ENCODE results near the gene AUTS2.

Gene AUTS2

GRCh38 chr7:70450731-70451130 is 852.5 kb downstream of the AUTS2 start:
- H3K9ac ChIP-seq (ENCODE audit: low read depth in 1 of 2, low read length in 2 of 2), result no peak overlapping the region
- no peaks in the 10 kb centered on the region for H3K36me3 ChIP-seq (ENCODE audit: control insufficient read depth in 2 of 2, insufficient read depth in 2 of 2, low read length in 2 of 2)
- no peaks in the 10 kb centered on the region for H3K4me1 ChIP-seq (ENCODE audit: control insufficient read depth in 2 of 2, insufficient read depth in 2 of 2, low read length in 2 of 2)
- H3K9me3 ChIP-seq (ENCODE audit: control insufficient read depth in 2 of 2, low read length in 2 of 2), result no peaks in the 10 kb centered on the region
- no peaks in the 10 kb centered on the region for H3K27me3 ChIP-seq (ENCODE audit: control insufficient read depth in 2 of 2, insufficient read depth in 2 of 2, low read length in 2 of 2)
- no peak overlapping the region for H3K27ac ChIP-seq (ENCODE audit: low read depth in 2 of 2, low read length in 2 of 2)
- no peak overlapping the region for H3K4me3 ChIP-seq (ENCODE audit: low read length in 2 of 2)

GRCh38 chr7:70455925-70456324 is 857.6 kb downstream of the AUTS2 start:
- Histone ChIP-seq H3K27me3 (ENCODE audit: control insufficient read depth in 2 of 2, insufficient read depth in 2 of 2, low read length in 2 of 2) (no peaks in the 10 kb centered on the region), H3K27ac (ENCODE audit: low read depth in 2 of 2, low read length in 2 of 2) (no peak overlapping the region), H3K4me3 (ENCODE audit: low read length in 2 of 2) (no peak overlapping the region), H3K4me1 (ENCODE audit: control insufficient read depth in 2 of 2, insufficient read depth in 2 of 2, low read length in 2 of 2) (no peaks in the 10 kb centered on the region), H3K36me3 (ENCODE audit: control insufficient read depth in 2 of 2, insufficient read depth in 2 of 2, low read length in 2 of 2) (no peaks in the 10 kb centered on the region), H3K9ac (ENCODE audit: low read depth in 1 of 2, low read length in 2 of 2) (no peak overlapping the region), H3K9me3 (ENCODE audit: control insufficient read depth in 2 of 2, low read length in 2 of 2) (no peaks in the 10 kb centered on the region)

GRCh38 chr7:70456719-70457118 is 858.4 kb downstream of the AUTS2 start:
- H3K9me3 ChIP-seq (ENCODE audit: control insufficient read depth in 2 of 2, low read length in 2 of 2), result no peaks in the 10 kb centered on the region
- H3K27ac ChIP-seq (ENCODE audit: low read depth in 2 of 2, low read length in 2 of 2), result no peak overlapping the region
- H3K4me3 ChIP-seq (ENCODE audit: low read length in 2 of 2), result no peak overlapping the region
- H3K4me1 ChIP-seq (ENCODE audit: control insufficient read depth in 2 of 2, insufficient read depth in 2 of 2, low read length in 2 of 2), result no peaks in the 10 kb centered on the region
- no peaks in the 10 kb centered on the region for H3K27me3 ChIP-seq (ENCODE audit: control insufficient read depth in 2 of 2, insufficient read depth in 2 of 2, low read length in 2 of 2)
- no peaks in the 10 kb centered on the region for H3K36me3 ChIP-seq (ENCODE audit: control insufficient read depth in 2 of 2, insufficient read depth in 2 of 2, low read length in 2 of 2)
- no peak overlapping the region for H3K9ac ChIP-seq (ENCODE audit: low read depth in 1 of 2, low read length in 2 of 2)

GRCh38 chr7:70457482-70457881 is 859.2 kb downstream of the AUTS2 start:
- no peaks in the 10 kb centered on the region for H3K4me1 ChIP-seq (ENCODE audit: control insufficient read depth in 2 of 2, insufficient read depth in 2 of 2, low read length in 2 of 2)
- no peak overlapping the region for H3K9ac ChIP-seq (ENCODE audit: low read depth in 1 of 2, low read length in 2 of 2)
- no peaks in the 10 kb centered on the region for H3K27me3 ChIP-seq (ENCODE audit: control insufficient read depth in 2 of 2, insufficient read depth in 2 of 2, low read length in 2 of 2)
- no peaks in the 10 kb centered on the region for H3K36me3 ChIP-seq (ENCODE audit: control insufficient read depth in 2 of 2, insufficient read depth in 2 of 2, low read length in 2 of 2)
- H3K4me3 ChIP-seq (ENCODE audit: low read length in 2 of 2), result no peak overlapping the region
- H3K27ac ChIP-seq (ENCODE audit: low read depth in 2 of 2, low read length in 2 of 2), result no peak overlapping the region
- no peaks in the 10 kb centered on the region for H3K9me3 ChIP-seq (ENCODE audit: control insufficient read depth in 2 of 2, low read length in 2 of 2)

- no peak overlapping the region for H3K27ac ChIP-seq (ENCODE audit: low read depth in 2 of 2, low read length in 2 of 2)
Observed at GRCh38 chr7:70457883-70458680, 859.8 kb downstream of the AUTS2 start.

GRCh38 chr7:70458745-70459144 is 860.5 kb downstream of the AUTS2 start:
- Histone ChIP-seq H3K27ac (ENCODE audit: low read depth in 2 of 2, low read length in 2 of 2) (no peak overlapping the region), H3K9me3 (ENCODE audit: control insufficient read depth in 2 of 2, low read length in 2 of 2) (no peaks in the 10 kb centered on the region), H3K4me3 (ENCODE audit: low read length in 2 of 2) (no peak overlapping the region), H3K9ac (ENCODE audit: low read depth in 1 of 2, low read length in 2 of 2) (no peak overlapping the region), H3K4me1 (ENCODE audit: control insufficient read depth in 2 of 2, insufficient read depth in 2 of 2, low read length in 2 of 2) (peaks cover 0 to 3% of the 10 kb centered on the region in 2 donors), H3K27me3 (ENCODE audit: control insufficient read depth in 2 of 2, insufficient read depth in 2 of 2, low read length in 2 of 2) (no peaks in the 10 kb centered on the region), H3K36me3 (ENCODE audit: control insufficient read depth in 2 of 2, insufficient read depth in 2 of 2, low read length in 2 of 2) (no peaks in the 10 kb centered on the region)

More at GRCh38 chr7:70457883-70458680, 859.8 kb downstream of the AUTS2 start:
- no peaks in the 10 kb centered on the region for H3K27me3 ChIP-seq (ENCODE audit: control insufficient read depth in 2 of 2, insufficient read depth in 2 of 2, low read length in 2 of 2)
- no peaks in the 10 kb centered on the region for H3K4me1 ChIP-seq (ENCODE audit: control insufficient read depth in 2 of 2, insufficient read depth in 2 of 2, low read length in 2 of 2)
- H3K36me3 ChIP-seq (ENCODE audit: control insufficient read depth in 2 of 2, insufficient read depth in 2 of 2, low read length in 2 of 2), result no peaks in the 10 kb centered on the region
- H3K9me3 ChIP-seq (ENCODE audit: control insufficient read depth in 2 of 2, low read length in 2 of 2), result no peaks in the 10 kb centered on the region
- no peak overlapping the region for H3K4me3 ChIP-seq (ENCODE audit: low read length in 2 of 2)
- H3K9ac ChIP-seq (ENCODE audit: low read depth in 1 of 2, low read length in 2 of 2), result no peak overlapping the region

GRCh38 chr7:70459546-70459945 is 861.3 kb downstream of the AUTS2 start:
- H3K36me3 ChIP-seq (ENCODE audit: control insufficient read depth in 2 of 2, insufficient read depth in 2 of 2, low read length in 2 of 2), result no peaks in the 10 kb centered on the region
- no peak overlapping the region for H3K4me3 ChIP-seq (ENCODE audit: low read length in 2 of 2)
- H3K9ac ChIP-seq (ENCODE audit: low read depth in 1 of 2, low read length in 2 of 2), result no peak overlapping the region
- no peak overlapping the region for H3K27ac ChIP-seq (ENCODE audit: low read depth in 2 of 2, low read length in 2 of 2)
- peaks cover 0 to 5% of the 10 kb centered on the region in 2 donors for H3K4me1 ChIP-seq (ENCODE audit: control insufficient read depth in 2 of 2, insufficient read depth in 2 of 2, low read length in 2 of 2)
- H3K27me3 ChIP-seq (ENCODE audit: control insufficient read depth in 2 of 2, insufficient read depth in 2 of 2, low read length in 2 of 2), result no peaks in the 10 kb centered on the region
- H3K9me3 ChIP-seq (ENCODE audit: control insufficient read depth in 2 of 2, low read length in 2 of 2), result no peaks in the 10 kb centered on the region

- no peaks in the 10 kb centered on the region for H3K9me3 ChIP-seq (ENCODE audit: control insufficient read depth in 2 of 2, low read length in 2 of 2)
- H3K4me1 ChIP-seq (ENCODE audit: control insufficient read depth in 2 of 2, insufficient read depth in 2 of 2, low read length in 2 of 2), result peaks cover 0 to 5% of the 10 kb centered on the region in 2 donors
- no peak overlapping the region for H3K4me3 ChIP-seq (ENCODE audit: low read length in 2 of 2)
- no peaks in the 10 kb centered on the region for H3K36me3 ChIP-seq (ENCODE audit: control insufficient read depth in 2 of 2, insufficient read depth in 2 of 2, low read length in 2 of 2)
- H3K27ac ChIP-seq (ENCODE audit: low read depth in 2 of 2, low read length in 2 of 2), result no peak overlapping the region
- no peak overlapping the region for H3K9ac ChIP-seq (ENCODE audit: low read depth in 1 of 2, low read length in 2 of 2)
- H3K27me3 ChIP-seq (ENCODE audit: control insufficient read depth in 2 of 2, insufficient read depth in 2 of 2, low read length in 2 of 2), result no peaks in the 10 kb centered on the region
Observed at GRCh38 chr7:70460071-70460470, 861.8 kb downstream of the AUTS2 start.

- Histone ChIP-seq H3K9me3 (ENCODE audit: control insufficient read depth in 2 of 2, low read length in 2 of 2) (no peaks in the 10 kb centered on the region), H3K27ac (ENCODE audit: low read depth in 2 of 2, low read length in 2 of 2) (no peak overlapping the region), H3K9ac (ENCODE audit: low read depth in 1 of 2, low read length in 2 of 2) (no peak overlapping the region), H3K27me3 (ENCODE audit: control insufficient read depth in 2 of 2, insufficient read depth in 2 of 2, low read length in 2 of 2) (no peaks in the 10 kb centered on the region), H3K36me3 (ENCODE audit: control insufficient read depth in 2 of 2, insufficient read depth in 2 of 2, low read length in 2 of 2) (no peaks in the 10 kb centered on the region), H3K4me3 (ENCODE audit: low read length in 2 of 2) (no peak overlapping the region), H3K4me1 (ENCODE audit: control insufficient read depth in 2 of 2, insufficient read depth in 2 of 2, low read length in 2 of 2) (peaks cover 0 to 5% of the 10 kb centered on the region in 2 donors)
Observed at GRCh38 chr7:70460562-70460961, 862.3 kb downstream of the AUTS2 start.

GRCh38 chr7:70463352-70463938 is 865.2 kb downstream of the AUTS2 start:
- Histone ChIP-seq H3K4me3 (ENCODE audit: low read length in 2 of 2) (no peak overlapping the region), H3K4me1 (ENCODE audit: control insufficient read depth in 2 of 2, insufficient read depth in 2 of 2, low read length in 2 of 2) (peaks cover 5 to 7% of the 10 kb centered on the region in 2 donors), H3K9ac (ENCODE audit: low read depth in 1 of 2, low read length in 2 of 2) (no peak overlapping the region), H3K27me3 (ENCODE audit: control insufficient read depth in 2 of 2, insufficient read depth in 2 of 2, low read length in 2 of 2) (no peaks in the 10 kb centered on the region), H3K27ac (ENCODE audit: low read depth in 2 of 2, low read length in 2 of 2) (no peak overlapping the region), H3K36me3 (ENCODE audit: control insufficient read depth in 2 of 2, insufficient read depth in 2 of 2, low read length in 2 of 2) (no peaks in the 10 kb centered on the region), H3K9me3 (ENCODE audit: control insufficient read depth in 2 of 2, low read length in 2 of 2) (no peaks in the 10 kb centered on the region)

Measured in mucosa of rectum (tissue), 2 donors.